GM10266 (cell line): ENCODE results near the gene TKT.

Experiments used
- DNase-seq: peaks from one replicate; pipeline ENCODE4 v3.0.0; 2012; ENCODE audit errors: extremely low spot score
- CTCF ChIP-seq: IDR thresholded peaks from 2 replicates; pipeline ENCODE4 v1.5.1; 2012; ENCODE audit warnings: mild to moderate bottlenecking, low read depth; ENCODE audit not compliant: control insufficient read depth, insufficient read depth; ENCODE audit errors: missing control alignments

TKT gene

GRCh38 chr3:53238886-53239285 lies 16.9 kb downstream of the TKT start:
- no peak for TF ChIP-seq CTCF
- no peak for DNase-seq

- TF ChIP-seq CTCF, result no peak
- DNase-seq, result no peak
Observed at GRCh38 chr3:53238051-53238850, 17.6 kb downstream of the TKT start.

- TF ChIP-seq CTCF, result no peak
- DNase-seq, result no peak
Observed at GRCh38 chr3:53236112-53236841, 19.5 kb downstream of the TKT start.

- no peak for TF ChIP-seq CTCF
- no peak for DNase-seq
Observed at GRCh38 chr3:53235545-53235944, 20.3 kb downstream of the TKT start.

- no peak for DNase-seq
- TF ChIP-seq CTCF, result no peak
Observed at GRCh38 chr3:53234841-53235232, 21.0 kb downstream of the TKT start.

GRCh38 chr3:53234130-53234840 lies 21.5 kb downstream of the TKT start:
- DNase-seq, result no peak
- no peak for TF ChIP-seq CTCF
